NCI-H345 (cell line): ENCODE measurements around the gene SRPRB.
"Not testable (repeated sequence)": the region's sequence is repeated elsewhere in the genome, so short reads cannot be mapped to it uniquely, and the experiment has no call there.

Experiments
- DNase-seq: peaks from one replicate; lab custom pipeline; 2025; lab: John Stamatoyannopoulos, UW

Gene SRPRB

GRCh38 chr3:133777807-133778568 lies 27.6 kb upstream of the SRPRB start:
- no peak for DNase-seq

GRCh38 chr3:133779626-133780203 lies 25.9 kb upstream of the SRPRB start:
- DNase-seq = no peak

- DNase-seq = not testable (repeated sequence)
Measured at GRCh38 chr3:133780756-133781155, 24.9 kb upstream of the SRPRB start.

GRCh38 chr3:133781570-133781969 lies 24.0 kb upstream of the SRPRB start:
- no peak for DNase-seq

- no peak for DNase-seq
Measured at GRCh38 chr3:133782454-133782853, 23.2 kb upstream of the SRPRB start.

- no peak for DNase-seq
Measured at GRCh38 chr3:133783762-133784161, 21.9 kb upstream of the SRPRB start.

- DNase-seq = no peak
Measured at GRCh38 chr3:133788024-133788423, 17.6 kb upstream of the SRPRB start.

- DNase-seq = no peak
Measured at GRCh38 chr3:133792171-133792763, 13.3 kb upstream of the SRPRB start.

GRCh38 chr3:133797396-133798105 lies 8.1 kb upstream of the SRPRB start:
- no peak for DNase-seq

- no peak for DNase-seq
Measured at GRCh38 chr3:133799794-133800585, 5.6 kb upstream of the SRPRB start.

GRCh38 chr3:133803469-133803868 lies 2.1 kb upstream of the SRPRB start:
- DNase-seq = no peak

- DNase-seq = no peak
Measured at GRCh38 chr3:133804896-133805295, 719 bp upstream of the SRPRB start.

- no peak for DNase-seq
Measured at GRCh38 chr3:133805384-133805701, 272 bp upstream of the SRPRB start.

- DNase-seq = no peak
Measured at GRCh38 chr3:133812872-133813271, 7.3 kb downstream of the SRPRB start.

- DNase-seq = no peak
Measured at GRCh38 chr3:133815386-133815785, 9.8 kb downstream of the SRPRB start.

- DNase-seq = no peak
Measured at GRCh38 chr3:133820129-133820528, 14.5 kb downstream of the SRPRB start.

GRCh38 chr3:133820889-133821675 lies 15.5 kb downstream of the SRPRB start:
- no peak for DNase-seq

GRCh38 chr3:133821767-133822638 lies 16.4 kb downstream of the SRPRB start:
- DNase-seq = no peak

- DNase-seq = no peak
Measured at GRCh38 chr3:133824961-133825485, 19.4 kb downstream of the SRPRB start.
